NCI-H524 (cell line): ENCODE data around the gene ABCB10.
"Not testable (repeated sequence)": the region's sequence is repeated elsewhere in the genome, so short reads cannot be mapped to it uniquely, and the experiment has no call there.

ENCODE experiments used
- DNase-seq, 2 experiments: peaks; one replicate each; lab custom pipeline; 2025; lab: John Stamatoyannopoulos, UW

ABCB10 gene

DNA sequence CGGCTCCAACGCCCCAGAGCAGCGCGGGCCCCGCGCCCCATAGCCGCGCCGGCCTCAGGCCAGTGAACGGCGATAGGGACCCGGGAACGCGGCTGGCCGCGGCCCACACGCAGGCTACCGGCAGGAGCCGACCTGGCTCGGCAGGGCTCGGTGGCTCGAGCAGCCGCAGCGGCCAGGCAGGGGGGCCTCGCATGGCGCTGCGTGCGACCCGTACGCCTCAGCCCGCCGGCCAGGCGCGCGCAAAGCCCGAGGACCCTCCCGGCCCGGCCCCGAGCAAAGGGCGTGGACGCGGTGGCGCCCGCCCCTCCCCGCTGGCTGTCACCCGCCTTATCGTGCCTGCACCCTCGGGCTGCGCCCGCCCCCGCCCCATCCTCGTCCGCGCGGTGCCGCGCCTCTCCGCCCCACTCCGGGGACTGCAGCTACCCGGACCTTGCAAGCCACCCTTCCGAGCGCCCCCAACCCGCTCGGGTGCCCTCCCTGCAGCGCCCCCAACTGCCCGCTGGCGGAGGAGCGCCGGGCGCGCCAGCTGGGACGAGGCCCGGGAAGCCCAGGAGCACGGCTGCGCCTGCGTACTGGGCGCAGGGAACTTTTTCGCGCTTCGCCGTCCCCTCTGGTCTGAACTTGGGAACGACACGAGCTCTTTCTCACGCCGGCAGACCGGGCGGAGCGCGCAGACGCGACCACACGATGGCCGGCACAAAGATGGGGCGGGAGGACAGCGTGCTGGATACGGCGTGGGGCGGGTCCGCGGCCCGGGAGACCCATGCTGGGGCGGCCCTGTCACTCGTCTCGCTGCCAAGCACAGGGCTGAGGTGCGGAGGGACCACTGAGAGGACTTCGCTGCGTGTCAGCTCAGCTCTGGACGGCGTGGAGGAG lies at the start of gene ABCB10:
Gene ABCB10, minus strand, starts transcription at position 248 of the 876 bp plus-strand sequence. Its CDS starts 55 bp downstream, at position 193.
- DNase-seq, result peak; percentile 91 to 96

DNA sequence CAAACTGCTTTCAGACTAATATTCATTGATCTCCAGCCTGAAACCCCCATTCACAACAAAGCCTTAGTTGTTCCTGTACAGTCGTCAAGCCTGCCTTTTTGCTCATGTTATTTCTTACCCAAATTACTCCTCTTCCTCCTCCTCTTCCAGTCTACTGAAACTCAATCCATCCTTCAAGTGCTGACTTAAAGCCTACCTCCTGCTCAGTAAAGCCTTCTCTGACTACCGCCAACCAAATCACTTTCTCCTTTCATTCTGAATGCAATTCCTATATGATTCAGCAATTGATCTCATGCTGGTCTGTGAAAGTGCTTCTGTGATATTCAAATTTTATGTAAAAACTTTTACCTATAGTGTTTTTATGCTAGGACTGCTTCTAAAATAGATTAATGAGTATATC lies 48.9 kb upstream of the ABCB10 start:
- DNase-seq, result no peak

DNA sequence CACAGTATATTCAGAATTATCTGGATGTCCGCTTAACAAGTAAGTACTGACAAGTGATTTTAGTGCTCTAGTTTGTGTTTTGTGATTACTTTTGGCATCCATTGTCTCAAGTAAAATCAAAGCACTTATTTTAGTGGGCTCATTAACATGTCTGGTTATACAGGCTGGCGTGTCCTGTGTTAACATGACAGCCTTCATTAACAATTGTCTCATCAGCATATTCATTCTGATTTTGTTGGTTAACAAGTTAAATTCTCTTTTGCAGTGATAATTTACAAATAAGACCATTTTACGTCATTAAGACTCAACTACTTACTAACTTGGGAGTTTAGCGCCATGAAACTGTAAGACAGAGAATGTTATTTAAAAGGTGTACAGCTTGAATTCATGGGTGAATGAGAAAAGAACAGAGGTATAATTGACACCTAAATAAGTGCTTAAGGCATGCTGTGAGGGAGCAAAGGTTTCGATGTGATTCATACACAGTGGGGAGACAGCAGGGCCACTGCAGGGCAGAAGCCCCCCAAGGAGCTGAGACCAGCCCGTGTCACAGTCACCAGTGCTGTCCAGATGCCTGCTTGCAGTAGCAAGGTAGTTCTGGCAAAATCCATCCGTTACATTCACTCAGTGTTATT lies 45.0 kb upstream of the ABCB10 start:
- DNase-seq, result no peak

DNA sequence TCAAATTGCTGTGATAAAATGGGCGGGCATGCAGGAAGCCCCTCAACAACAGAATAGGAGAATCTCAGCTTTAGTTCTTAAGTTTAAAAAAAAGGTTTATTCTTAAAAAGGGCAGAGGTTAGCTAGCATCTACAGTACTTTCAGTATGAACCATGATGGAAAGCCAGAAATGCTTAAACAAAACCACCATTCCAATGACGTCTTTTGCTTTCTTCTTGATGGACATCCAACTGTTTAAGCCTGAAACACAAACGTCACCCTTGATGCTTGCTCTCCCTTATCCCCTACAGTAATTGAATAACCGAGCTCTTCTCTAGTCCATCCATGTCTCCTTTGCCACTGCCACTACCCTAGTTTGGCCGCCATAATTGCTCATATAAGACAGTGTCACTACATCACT lies 41.7 kb upstream of the ABCB10 start:
- no peak for DNase-seq

DNA sequence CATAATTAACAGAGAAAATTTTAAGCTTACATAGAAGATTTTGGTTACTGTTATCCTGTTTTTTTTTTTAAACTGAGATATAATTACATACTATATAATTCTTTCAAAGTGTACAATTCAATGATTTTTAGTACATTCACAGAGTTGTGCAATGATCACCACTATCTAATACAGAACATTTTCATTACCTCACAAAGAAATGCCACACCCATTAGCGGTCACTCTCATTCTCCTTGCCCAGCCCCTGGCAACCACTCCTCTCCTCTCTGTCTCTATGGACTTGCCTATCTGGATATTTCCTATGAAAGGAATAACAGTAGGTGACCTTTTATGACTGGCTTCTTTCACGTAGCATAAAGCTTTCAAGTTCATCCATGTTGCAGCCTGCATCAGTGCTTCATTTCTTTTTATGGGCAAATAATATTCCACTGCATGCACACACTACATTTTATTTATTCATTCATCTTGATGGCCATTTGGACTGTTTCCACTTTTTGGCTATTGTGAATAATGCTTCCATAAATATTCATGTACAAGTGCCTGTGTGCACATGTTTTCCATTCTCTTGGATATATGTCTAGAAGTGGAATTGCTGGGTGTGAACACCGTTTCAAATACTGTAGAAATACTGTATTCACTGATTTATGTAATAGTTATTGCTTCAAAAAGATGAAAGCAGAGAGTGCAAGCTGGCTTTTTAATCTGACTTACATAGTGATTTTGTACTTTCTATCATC lies 40.9 kb upstream of the ABCB10 start:
- no peak for DNase-seq

- no peak for DNase-seq
These were observed 39.4 kb upstream of the ABCB10 start for GRCh38 chr1:229597877-229598276.

DNA sequence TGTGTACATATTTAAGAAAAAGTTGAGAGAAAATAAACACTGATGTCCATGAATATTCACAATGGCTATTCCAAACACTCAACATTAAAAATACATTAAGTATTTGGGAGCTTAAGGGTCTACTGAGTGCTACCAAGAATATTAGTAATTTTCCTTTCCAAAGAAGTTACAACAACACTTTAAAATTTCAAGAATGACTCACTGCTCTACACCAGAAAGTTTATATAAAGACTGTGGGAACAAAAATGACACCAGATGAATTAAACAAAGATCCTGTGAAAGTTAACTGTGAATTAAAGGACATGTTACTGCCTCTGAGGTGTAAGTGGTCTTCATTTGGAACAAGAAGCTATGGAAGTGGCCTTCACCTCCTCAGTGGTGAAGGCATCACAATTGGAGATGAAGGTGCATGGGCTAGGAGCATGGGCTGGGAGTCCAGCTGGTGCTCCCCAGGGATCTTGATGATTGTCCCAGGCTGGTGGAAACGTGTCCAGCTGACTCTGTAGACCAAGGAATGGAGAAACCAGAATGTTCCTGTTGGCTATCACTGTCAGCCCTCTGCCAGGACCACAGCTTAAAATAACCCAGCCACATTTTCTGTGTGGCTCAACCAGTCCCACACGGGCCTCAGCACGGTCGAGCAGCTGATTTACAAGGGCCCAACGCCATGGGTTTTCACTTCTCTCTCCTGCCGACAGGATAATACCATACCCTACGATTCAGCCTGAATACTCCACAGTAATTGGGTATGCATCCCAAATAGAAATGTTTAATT lies 38.6 kb upstream of the ABCB10 start:
- no peak for DNase-seq

GRCh38 chr1:229595876-229596275 lies 37.4 kb upstream of the ABCB10 start:
- DNase-seq, result not testable (repeated sequence)

DNA sequence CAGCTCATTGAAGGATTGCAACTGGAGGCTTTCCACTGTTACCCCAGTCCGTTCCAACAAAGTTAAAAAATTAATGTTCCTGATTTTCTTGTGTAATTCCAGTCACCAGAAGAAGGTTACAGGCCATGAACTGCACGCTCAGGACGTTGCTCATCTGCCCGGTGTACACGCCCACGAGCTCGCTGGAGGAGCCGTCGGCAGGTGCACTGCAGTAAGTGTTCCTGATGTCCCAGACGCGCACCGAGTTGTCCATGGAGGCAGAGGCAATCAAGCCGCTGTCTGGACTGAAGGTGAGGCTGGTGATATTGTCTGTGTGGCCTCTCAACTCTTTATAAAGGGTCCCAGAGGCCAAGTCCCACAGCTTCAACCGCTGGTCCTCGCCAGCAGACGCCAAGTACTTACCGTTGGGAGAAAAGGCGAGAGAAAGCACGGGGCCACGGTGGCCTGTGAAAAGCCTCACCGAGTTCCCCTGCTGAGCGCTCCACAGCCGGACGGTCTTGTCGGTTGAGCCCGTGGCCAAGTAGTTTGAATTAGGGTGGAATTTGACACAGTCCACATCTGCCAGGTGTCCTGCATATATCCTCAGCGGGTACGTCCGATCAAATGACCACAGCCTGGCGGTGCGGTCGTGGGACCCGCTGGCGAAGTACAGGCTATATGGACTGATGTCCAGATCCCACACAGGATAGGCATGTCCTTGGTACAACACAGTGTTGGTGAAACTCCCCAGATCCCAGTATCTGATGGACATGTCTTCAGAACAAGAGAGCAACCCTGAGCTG lies 35.9 kb upstream of the ABCB10 start:
- no peak for DNase-seq

GRCh38 chr1:229593800-229594199 lies 35.3 kb upstream of the ABCB10 start:
- no peak for DNase-seq

DNA sequence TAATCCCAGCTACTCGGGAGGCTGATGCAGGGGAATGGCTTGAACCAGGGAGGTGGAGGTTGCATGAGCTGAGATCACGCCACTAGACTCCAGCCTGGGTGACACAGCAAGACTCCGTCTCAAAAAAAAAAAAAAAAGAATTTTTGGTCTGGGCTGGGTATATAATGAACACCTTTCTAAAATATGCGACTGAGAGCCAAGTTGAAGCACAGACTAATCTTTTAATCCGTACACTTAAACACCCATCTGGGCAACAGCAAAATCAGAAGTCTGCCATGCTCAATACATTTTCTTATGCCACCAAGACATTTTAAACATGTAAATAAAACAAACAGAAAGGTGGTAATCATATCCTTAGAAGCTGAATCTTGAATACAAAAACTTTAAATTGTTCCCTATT lies 31.6 kb upstream of the ABCB10 start:
- DNase-seq, result peak; percentile 11 to 71

- DNase-seq, result no peak
These were observed 26.8 kb upstream of the ABCB10 start for GRCh38 chr1:229585338-229585737.

DNA sequence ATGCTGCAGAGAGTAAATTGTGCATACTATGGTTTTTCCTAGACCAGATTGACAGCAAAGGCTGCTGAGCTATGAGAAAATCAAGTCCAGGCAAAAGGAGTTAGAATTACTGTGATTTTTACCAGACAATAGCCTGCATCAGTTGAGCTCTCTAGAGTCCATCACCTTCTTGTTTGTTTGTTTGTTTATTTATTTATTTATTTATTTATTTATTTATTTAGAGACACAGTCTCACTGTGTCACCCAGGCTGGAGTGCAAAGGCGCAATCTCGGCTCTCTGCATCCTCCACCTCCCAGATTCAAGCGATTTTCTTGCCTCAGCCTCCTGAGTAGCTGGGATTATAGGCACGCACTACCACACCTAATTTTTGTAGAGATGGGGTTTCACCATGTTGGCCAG lies 24.2 kb upstream of the ABCB10 start:
- no peak for DNase-seq

DNA sequence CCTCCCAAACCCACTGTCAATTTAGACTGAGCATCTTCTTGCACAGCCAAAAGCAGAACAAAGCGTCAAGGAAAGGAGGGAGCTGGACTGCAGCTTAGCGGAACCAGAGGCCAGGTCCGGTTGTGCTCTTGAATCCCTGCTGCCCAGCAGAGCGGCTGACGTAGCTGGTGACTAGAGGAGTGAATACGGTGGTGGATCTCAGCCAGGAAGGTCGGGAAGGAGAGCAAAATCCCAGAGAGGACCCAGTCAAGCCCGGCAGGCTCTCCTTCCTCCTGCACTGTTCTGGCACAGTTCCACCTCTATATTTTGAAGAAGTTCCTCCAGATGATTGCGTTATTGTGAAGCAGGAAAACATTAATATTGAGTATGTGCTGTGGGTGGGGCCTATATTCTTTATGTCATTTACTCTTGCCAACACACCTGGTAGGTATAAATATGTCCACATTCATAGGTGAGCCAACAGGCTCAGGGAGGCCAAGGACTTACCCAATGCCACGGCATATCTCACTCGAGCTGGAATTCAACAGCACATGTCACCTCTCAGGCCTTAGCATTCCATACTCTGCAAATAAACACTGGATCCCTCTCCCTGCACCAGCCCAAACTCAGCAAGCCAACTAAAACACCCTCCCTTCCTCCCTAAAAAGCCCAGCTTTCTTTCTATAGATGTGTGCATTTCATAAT lies 23.6 kb upstream of the ABCB10 start:
- DNase-seq, result no peak

- DNase-seq, result no peak
These were observed 23.0 kb upstream of the ABCB10 start for GRCh38 chr1:229581485-229581884.

DNA sequence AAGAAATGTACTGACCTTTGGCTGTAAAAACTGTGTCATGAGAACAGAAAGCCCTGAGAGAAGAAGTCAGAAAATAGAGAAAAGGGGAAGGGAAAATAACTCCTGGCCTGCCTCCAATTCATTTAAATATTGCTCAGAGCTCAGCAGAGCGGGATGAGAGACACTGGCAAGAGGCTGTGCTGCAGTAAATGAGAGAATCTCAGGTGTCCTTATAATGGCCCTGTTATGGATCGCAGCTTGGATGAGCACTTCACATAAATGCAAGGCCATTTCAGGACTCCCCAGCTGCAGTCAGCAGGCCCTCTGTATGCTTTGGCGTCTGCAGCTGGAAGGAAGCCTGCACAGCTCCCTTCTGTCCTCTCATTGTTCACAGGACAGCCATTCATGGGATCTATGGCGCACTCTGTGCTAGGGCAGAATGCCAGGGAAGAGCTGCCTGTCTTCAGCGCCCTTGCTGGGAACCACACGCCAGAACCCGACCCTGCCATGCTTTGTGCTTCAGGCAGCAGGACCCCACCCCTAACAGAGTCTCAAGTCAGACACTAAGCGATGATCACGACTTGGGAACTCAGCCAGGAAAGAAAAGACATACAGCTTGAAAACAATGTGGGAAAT lies 20.7 kb upstream of the ABCB10 start:
- DNase-seq, result peak; percentile 29 to 62

DNA sequence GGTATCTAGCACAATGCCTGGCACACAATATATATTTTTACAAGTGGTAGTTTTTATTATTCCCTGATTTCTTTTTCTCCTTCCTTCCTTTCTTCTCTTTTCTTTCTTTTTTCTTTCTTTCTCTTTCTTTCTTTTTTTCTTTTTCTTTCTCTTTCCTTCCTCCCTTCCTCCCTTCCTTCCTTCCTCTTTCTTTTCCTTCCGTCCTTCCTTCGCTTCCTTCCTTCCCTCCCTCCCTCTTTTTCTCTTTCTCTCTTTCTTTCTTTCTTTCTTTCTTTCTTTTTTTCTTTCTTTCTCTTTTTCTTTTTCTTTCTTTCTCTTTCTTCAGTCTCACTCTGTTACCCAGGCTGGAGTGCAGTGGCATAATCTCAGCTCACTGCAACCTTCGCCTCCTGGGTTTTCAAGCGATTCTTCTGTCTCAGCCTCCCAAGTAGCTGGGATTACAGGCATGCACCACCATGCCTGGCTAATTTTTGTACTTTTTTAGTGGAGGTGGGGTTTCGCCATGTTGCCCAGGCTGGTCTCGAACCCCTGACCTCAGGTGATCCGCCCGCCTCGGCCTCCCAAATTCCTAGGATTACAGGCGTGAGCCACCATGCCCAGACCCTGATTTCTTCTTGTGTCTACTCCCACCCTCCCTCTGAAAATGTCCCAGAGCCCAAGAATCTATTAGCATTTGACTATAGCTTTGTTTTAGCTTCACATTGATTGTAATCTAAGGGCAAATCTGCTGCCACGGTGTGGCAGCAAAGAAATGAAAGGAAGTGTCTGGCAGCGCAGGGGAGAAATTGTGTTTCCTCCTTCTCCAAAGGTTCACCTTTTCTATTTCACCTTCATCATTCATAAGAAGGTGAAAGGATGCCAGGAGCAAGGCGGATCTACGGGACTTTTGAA lies 19.9 kb upstream of the ABCB10 start:
- no peak for DNase-seq

GRCh38 chr1:229574679-229575442 lies 16.4 kb upstream of the ABCB10 start:
- DNase-seq, result peak; percentile 83 to 96
